Kidney glomerular epithelial cell (primary cell): ENCODE results near the gene TLR7.

Source experiments
- DNase-seq: peaks from one replicate; lab custom pipeline; 2025; lab: John Stamatoyannopoulos, UW

TLR7 gene

GRCh38 chrX:12891171-12891570 lies 24.3 kb downstream of the TLR7 start:
- no peak for DNase-seq

GRCh38 chrX:12891915-12892506 lies 25.1 kb downstream of the TLR7 start:
- no peak for DNase-seq

GRCh38 chrX:12892716-12893115 lies 25.8 kb downstream of the TLR7 start:
- no peak for DNase-seq

- DNase-seq, result no peak
Measured at GRCh38 chrX:12894074-12895030, 27.5 kb downstream of the TLR7 start.

GRCh38 chrX:12895866-12896265 lies 29.0 kb downstream of the TLR7 start:
- no peak for DNase-seq

GRCh38 chrX:12896935-12897334 lies 30.1 kb downstream of the TLR7 start:
- DNase-seq, result no peak

GRCh38 chrX:12898073-12898472 lies 31.2 kb downstream of the TLR7 start:
- no peak for DNase-seq

- no peak for DNase-seq
Measured at GRCh38 chrX:12899506-12899905, 32.6 kb downstream of the TLR7 start.

GRCh38 chrX:12901486-12901885 lies 34.6 kb downstream of the TLR7 start:
- no peak for DNase-seq

- DNase-seq, result no peak
Measured at GRCh38 chrX:12903646-12904045, 36.8 kb downstream of the TLR7 start.

- no peak for DNase-seq
Measured at GRCh38 chrX:12906046-12906761, 39.3 kb downstream of the TLR7 start, which contains the start of gene TLR8. Gene TLR8 (plus strand): TSS chrX:12906620. CDS start chrX:12906707, 87 bp downstream.

- no peak for DNase-seq
Measured at GRCh38 chrX:12910423-12911121, 43.7 kb downstream of the TLR7 start.

GRCh38 chrX:12911122-12911470 lies 44.2 kb downstream of the TLR7 start:
- no peak for DNase-seq

- DNase-seq, result no peak
Measured at GRCh38 chrX:12912791-12913482, 46.1 kb downstream of the TLR7 start.

- no peak for DNase-seq
Measured at GRCh38 chrX:12917753-12918152, 50.9 kb downstream of the TLR7 start.

- no peak for DNase-seq
Measured at GRCh38 chrX:12919051-12919450, 52.2 kb downstream of the TLR7 start.

GRCh38 chrX:12919620-12920019 lies 52.7 kb downstream of the TLR7 start:
- no peak for DNase-seq

- DNase-seq, result no peak
Measured at GRCh38 chrX:12920990-12921389, 54.1 kb downstream of the TLR7 start.

- DNase-seq, result no peak
Measured at GRCh38 chrX:12921886-12922598, 55.2 kb downstream of the TLR7 start.

- DNase-seq, result no peak
Measured at GRCh38 chrX:12922599-12922919, 55.7 kb downstream of the TLR7 start.

GRCh38 chrX:12929701-12930100 lies 62.8 kb downstream of the TLR7 start:
- DNase-seq, result no peak
